A673 (cell line): ENCODE data around the gene UACA.

ENCODE experiments used
- CTCF ChIP-seq: fragments of 300-800, 200-600 bp; sonication (generic); conservative IDR thresholded peaks from 2 replicates; pipeline ENCODE4 v1.5.1; 2017; ENCODE audit warnings: low read depth, mild to moderate bottlenecking, antibody characterized with exemption, low read length, moderate library complexity, mixed read lengths
- EZH2 ChIP-seq: fragments of 200-600 bp; sonication (generic); IDR thresholded peaks from 2 replicates; pipeline ENCODE4 v1.6.1; 2017; ENCODE audit warnings: borderline replicate concordance, low read depth, mild to moderate bottlenecking, mixed read lengths, antibody characterized with exemption, low read length; ENCODE audit not compliant: poor library complexity, severe bottlenecking

- TF ChIP-seq EZH2 (no peak), CTCF (no peak)
These were observed 98.9 kb downstream of the UACA start for GRCh38 chr15:70664494-70664893.
